ENCODE results near the gene EOMES.
A peak's percentile ranks its signal among the peaks of the same experiment; 100 is the strongest.

Gene EOMES

GRCh38 chr3:27680517-27681246 lies 41.4 kb downstream of the EOMES start:
- no peak for DNase-seq

GRCh38 chr3:27679691-27680090 lies 42.4 kb downstream of the EOMES start:
- DNase-seq, result no peak

DNA sequence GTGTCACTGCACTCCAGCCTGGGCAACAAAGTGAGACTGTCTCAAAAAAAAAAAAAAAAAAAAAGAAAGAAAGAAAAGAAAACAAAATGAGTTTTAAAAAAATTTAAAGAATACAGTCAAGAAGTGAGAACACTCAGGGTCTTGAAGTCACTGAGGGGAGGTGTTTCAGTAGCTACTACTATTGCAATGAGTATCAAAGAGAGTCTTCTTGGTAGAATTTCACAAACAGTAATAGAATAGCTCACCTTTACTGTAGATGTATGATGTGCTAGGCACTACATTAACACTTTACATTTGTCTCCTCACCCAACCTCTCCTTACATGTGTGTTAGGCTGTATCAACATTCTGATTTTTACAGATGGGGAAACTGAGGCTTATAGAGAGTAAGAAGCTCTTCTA lies 43.9 kb downstream of the EOMES start:
- no peak for DNase-seq

- DNase-seq, result no peak
Measured at GRCh38 chr3:27677565-27677964, 44.6 kb downstream of the EOMES start.

DNA sequence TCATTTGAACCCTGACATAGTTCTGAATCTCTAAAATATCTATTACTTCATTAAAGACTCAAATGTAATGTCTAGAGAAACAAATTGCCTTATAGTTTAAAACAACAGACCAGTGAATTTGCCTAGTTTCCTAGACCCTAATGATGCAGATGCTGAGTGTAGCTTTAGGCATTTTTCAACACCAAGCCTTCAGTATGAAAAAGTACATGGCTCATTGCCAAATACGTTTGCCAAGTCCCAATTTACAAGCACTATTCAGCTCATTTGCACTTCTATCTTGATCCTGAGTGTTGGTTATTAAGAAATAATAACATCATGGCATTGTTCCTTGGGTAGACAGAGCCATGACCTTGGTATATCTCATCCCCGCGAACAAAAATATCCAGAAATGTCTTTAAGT lies 46.8 kb downstream of the EOMES start:
- DNase-seq, result no peak

DNA sequence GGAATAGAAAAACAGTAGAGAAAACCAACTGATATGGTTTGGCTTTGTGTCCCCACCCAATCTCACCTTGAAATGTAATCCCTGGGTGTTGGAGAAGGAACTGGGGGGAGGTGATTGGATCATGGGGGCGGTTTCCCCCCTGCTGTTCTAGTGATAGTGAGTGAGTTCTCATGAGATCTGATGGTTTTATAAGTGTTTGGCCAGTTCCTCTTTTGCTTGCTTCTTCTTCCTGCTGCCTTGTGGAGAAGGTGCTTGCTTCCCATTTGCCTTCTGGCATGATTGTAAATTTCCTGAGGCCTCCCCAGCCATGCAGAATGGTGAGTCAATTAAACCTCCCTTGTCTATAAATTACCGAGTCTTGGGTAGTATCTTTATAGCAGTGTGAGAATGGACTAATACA lies 48.4 kb downstream of the EOMES start:
- DNase-seq, result no peak

DNA sequence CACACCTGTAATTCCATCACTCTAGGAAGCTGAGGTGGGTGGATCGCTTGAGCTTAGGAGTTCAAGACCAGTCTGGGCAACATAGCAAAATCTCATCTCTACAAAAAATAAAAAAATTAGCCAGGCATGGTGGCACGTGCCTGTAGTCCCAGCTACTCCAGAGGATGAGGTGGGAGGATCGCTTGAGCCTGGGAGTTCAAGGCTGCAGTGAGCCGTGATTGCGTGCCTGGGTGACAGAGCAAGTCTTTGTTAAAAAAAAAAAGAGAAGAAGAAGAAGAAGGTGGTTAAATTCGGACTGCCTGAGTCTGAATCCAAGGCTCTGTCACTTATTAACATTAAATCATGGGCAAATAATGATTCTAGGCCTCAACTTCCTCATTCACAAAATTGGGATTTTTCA lies 51.0 kb downstream of the EOMES start:
- DNase-seq, result no peak

DNA sequence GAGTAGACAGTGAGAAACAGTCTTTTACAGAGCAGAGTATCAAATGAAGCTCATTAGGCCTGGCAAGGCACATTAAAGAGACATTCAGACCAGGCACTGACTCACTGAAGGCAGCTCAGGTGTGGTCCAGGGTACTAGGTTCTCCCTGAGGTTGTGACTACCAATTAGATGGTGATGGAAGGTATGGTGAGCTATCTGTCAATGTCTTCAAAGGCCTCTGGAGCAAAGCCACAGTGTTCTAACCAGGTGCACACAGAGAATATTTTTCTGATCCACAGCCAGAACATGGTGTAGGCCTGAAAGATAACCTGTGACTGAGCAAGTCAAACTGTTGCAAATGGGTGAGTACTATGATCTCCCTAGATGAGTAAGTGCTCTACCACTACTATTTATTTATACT lies 51.5 kb downstream of the EOMES start:
- DNase-seq, result no peak

DNA sequence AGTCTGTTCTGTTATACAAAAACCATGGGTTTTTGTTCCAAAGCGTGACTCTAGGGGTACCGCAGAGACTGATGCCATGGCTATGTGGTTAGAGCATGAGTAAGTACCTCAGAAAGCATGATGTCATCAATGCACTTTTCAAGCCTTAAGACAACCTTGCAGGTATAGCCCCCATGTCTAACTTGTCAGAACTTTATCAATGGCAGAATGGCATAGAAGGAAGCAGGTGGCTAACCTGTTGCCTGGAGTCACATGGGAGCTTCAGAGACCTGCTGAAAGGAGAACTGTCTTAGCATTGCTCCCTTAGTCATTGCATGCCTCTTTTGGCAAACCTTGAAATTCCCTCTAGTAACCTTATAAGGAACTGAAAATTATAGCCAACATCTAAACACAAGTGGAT lies 52.5 kb downstream of the EOMES start:
- DNase-seq, result peak in 1 of 5 experiments; percentile 62

GRCh38 chr3:27667751-27668150 lies 54.4 kb downstream of the EOMES start:
- no peak for DNase-seq

- peak in 1 of 5 experiments; percentile 56 for DNase-seq
Measured at GRCh38 chr3:27666708-27667107, 55.4 kb downstream of the EOMES start.

- peak in 1 of 5 experiments; percentile 49 for DNase-seq
Measured at GRCh38 chr3:27666272-27666671, 55.9 kb downstream of the EOMES start.

All from T-helper 2 cell (primary cell).